H9 (cell line): ENCODE results near the gene RRAS. TPM values are rescaled to one million over a fixed set of nuclear protein-coding genes. Genes with fewer than 3 reads are reported as not detected.

Experiments used
- DNase-seq: peaks from one replicate; pipeline ENCODE4 v3.0.0-alpha.2; 2017
- H2AFZ ChIP-seq: one replicate; pipeline ENCODE4 v1.6.1; 2013; ENCODE audit warnings: mild to moderate bottlenecking, low read length, control low read depth, moderate library complexity
- H2AK5ac ChIP-seq: 2 replicates; pipeline ENCODE4 v1.6.1; 2013; ENCODE audit warnings: low read length, control low read depth, mixed read lengths; ENCODE audit not compliant: insufficient read length
- H2BK120ac ChIP-seq: one replicate; pipeline ENCODE4 v1.6.1; 2013; ENCODE audit warnings: low read depth, mild to moderate bottlenecking, low read length, control low read depth, inconsistent platforms; ENCODE audit not compliant: poor library complexity, severe bottlenecking
- H2BK12ac ChIP-seq: 2 replicates; pipeline ENCODE4 v1.6.1; 2013; ENCODE audit warnings: low read length, control low read depth, mixed read lengths, low read depth; ENCODE audit not compliant: insufficient read length
- H2BK15ac ChIP-seq: 2 replicates; pipeline ENCODE4 v1.6.1; 2013; ENCODE audit warnings: low read depth, low read length, control low read depth
- H2BK20ac ChIP-seq: one replicate; pipeline ENCODE4 v1.6.1; 2013; ENCODE audit warnings: low read depth, mild to moderate bottlenecking, low read length, control low read depth, inconsistent platforms; ENCODE audit not compliant: poor library complexity, severe bottlenecking
- H2BK5ac ChIP-seq: 2 replicates; pipeline ENCODE4 v1.6.1; 2013; ENCODE audit warnings: low read length, control low read depth, mixed read lengths; ENCODE audit not compliant: insufficient read length
- H3K14ac ChIP-seq: 2 replicates; pipeline ENCODE4 v1.6.1; 2013; ENCODE audit warnings: low read length, control low read depth; ENCODE audit not compliant: insufficient read depth
- H3K18ac ChIP-seq: 2 replicates; pipeline ENCODE4 v1.6.1; 2013; ENCODE audit warnings: low read depth, mild to moderate bottlenecking, mixed read lengths, low read length, control low read depth; ENCODE audit not compliant: insufficient read length
- H3K23ac ChIP-seq: 2 replicates; pipeline ENCODE4 v1.6.1; 2013; ENCODE audit warnings: low read length, control low read depth, mixed read lengths, low read depth; ENCODE audit not compliant: insufficient read length
- H3K23me2 ChIP-seq: 2 replicates; pipeline ENCODE4 v1.6.1; 2013; ENCODE audit warnings: low read depth, mild to moderate bottlenecking, mixed read lengths, low read length, control low read depth; ENCODE audit not compliant: insufficient read length, poor library complexity, severe bottlenecking
- H3K27ac ChIP-seq: 2 replicates; pipeline ENCODE4 v1.5.1; 2013; ENCODE audit warnings: low read length, control low read depth, mixed read lengths, low read depth; ENCODE audit not compliant: insufficient read length
- H3K27me3 ChIP-seq: 2 replicates; pipeline ENCODE4 v1.6.1; 2013; ENCODE audit warnings: low read length, control low read depth, inconsistent platforms; ENCODE audit not compliant: insufficient read depth
- H3K4ac ChIP-seq: 2 replicates; pipeline ENCODE4 v1.6.1; 2013; ENCODE audit warnings: low read depth, mild to moderate bottlenecking, control low read depth, inconsistent platforms, low read length, moderate library complexity
- H3K4me1 ChIP-seq: 2 replicates; pipeline ENCODE4 v1.6.1; 2013; ENCODE audit warnings: low read length, control low read depth, inconsistent platforms; ENCODE audit not compliant: insufficient read depth
- H3K4me2 ChIP-seq: 2 replicates; pipeline ENCODE4 v1.6.1; 2013; ENCODE audit warnings: low read length, control low read depth, mixed read lengths; ENCODE audit not compliant: insufficient read length, insufficient read depth
- H3K56ac ChIP-seq: 2 replicates; pipeline ENCODE4 v1.6.1; 2013; ENCODE audit warnings: low read depth, mild to moderate bottlenecking, mixed read lengths, low read length, control low read depth; ENCODE audit not compliant: insufficient read length
- H3K79me1 ChIP-seq: 2 replicates; pipeline ENCODE4 v1.6.1; 2013; ENCODE audit warnings: low read depth, mild to moderate bottlenecking, moderate library complexity, low read length, control low read depth, inconsistent platforms; ENCODE audit not compliant: insufficient read depth, poor library complexity, severe bottlenecking
- H3K79me2 ChIP-seq: 2 replicates; pipeline ENCODE4 v1.6.1; 2013; ENCODE audit warnings: low read length, control low read depth, inconsistent platforms; ENCODE audit not compliant: insufficient read depth
- H3K9ac ChIP-seq: 2 replicates; pipeline ENCODE4 v1.6.1; 2013; ENCODE audit warnings: low read length, control low read depth, mixed read lengths; ENCODE audit not compliant: insufficient read length; ENCODE audit errors: extremely low read depth
- H3K9me3 ChIP-seq: one replicate; pipeline ENCODE4 v1.6.1; 2013; ENCODE audit warnings: low read depth, low read length, inconsistent platforms; ENCODE audit not compliant: control insufficient read depth
- H3T11ph ChIP-seq: one replicate; pipeline ENCODE4 v1.6.1; 2013; ENCODE audit warnings: mild to moderate bottlenecking, low read length, control low read depth, inconsistent platforms
- H4K20me1 ChIP-seq: one replicate; pipeline ENCODE4 v1.6.1; 2013; ENCODE audit not compliant: control insufficient read depth, insufficient read length, insufficient read depth
- H4K5ac ChIP-seq: 2 replicates; pipeline ENCODE4 v1.6.1; 2013; ENCODE audit warnings: low read depth, mild to moderate bottlenecking, mixed read lengths, low read length, control low read depth; ENCODE audit not compliant: insufficient read length
- H4K8ac ChIP-seq: replicated peaks from 2 replicates; pipeline ENCODE4 v1.6.1; 2013; ENCODE audit warnings: low read length, control low read depth, mixed read lengths, low read depth; ENCODE audit not compliant: insufficient read length
- H4K91ac ChIP-seq: 2 replicates; pipeline ENCODE4 v1.6.1; 2013; ENCODE audit warnings: low read depth, mild to moderate bottlenecking, moderate library complexity, mixed read lengths, low read length, control low read depth; ENCODE audit not compliant: insufficient read length
- H3K27ac Mint-ChIP-seq, 3 experiments: 2 replicates in 2 of 3; 3 replicates in 1 of 3; pipeline ENCODE4 v1.8.0; 2020 to 2021; ENCODE audit warnings: mixed read lengths in 3 of 3, mild to moderate bottlenecking in 1 of 3, moderate library complexity in 1 of 3
- H3K27me3 Mint-ChIP-seq: 2 replicates; pipeline ENCODE4 v1.8.0; 2021; ENCODE audit warnings: low read depth, mild to moderate bottlenecking, moderate library complexity, mixed read lengths
- H3K36me3 Mint-ChIP-seq, 3 experiments: 2 replicates in 2 of 3; 3 replicates in 1 of 3; pipeline ENCODE4 v1.8.0; 2020 to 2021; ENCODE audit warnings: low read depth in 3 of 3, mixed read lengths in 3 of 3; ENCODE audit not compliant: insufficient read depth in 1 of 3
- H3K4me1 Mint-ChIP-seq, 2 experiments: 2 replicates each; pipeline ENCODE4 v1.8.0; 2020; ENCODE audit warnings: mixed read lengths in 2 of 2
- H3K4me3 Mint-ChIP-seq, 2 experiments: 2 replicates in 1 of 2; 3 replicates in 1 of 2; pipeline ENCODE4 v1.8.0; 2020 to 2021; ENCODE audit warnings: mild to moderate bottlenecking in 2 of 2, mixed read lengths in 2 of 2, moderate library complexity in 1 of 2
- H3K9me3 Mint-ChIP-seq, 2 experiments: 2 replicates in 1 of 2; 3 replicates in 1 of 2; pipeline ENCODE4 v1.8.0; 2020; ENCODE audit warnings: mild to moderate bottlenecking in 2 of 2, mixed read lengths in 2 of 2, moderate library complexity in 1 of 2
- WGBS: extraction: QIAGEN DNeasy Blood & Tissue Kit; methylation state at CpG from one replicate; pipeline ENCODE4 v1.1.7; 2013; ENCODE audit warnings: missing lambda C conversion rate, low lambda C conversion rate, mixed read lengths; ENCODE audit not compliant: insufficient read length; ENCODE audit errors: extremely low coverage; 5-methylcytosine and 5-hydroxymethylcytosine counted together
- total RNA-seq: library from RNA; stranded (reverse); gene quantifications from 2 replicates; pipeline ENCODE4 v1.2.1, GENCODE V29; 2021
- TF ChIP-seq, protein P1 (sequence below): fragments of 200-600 bp; sonication (generic); conservative IDR thresholded peaks from 3 replicates; pipeline ENCODE4 v1.8.0; 2021; ENCODE audit warnings: antibody characterized with exemption, mild to moderate bottlenecking

RRAS gene
- total RNA-seq, 1 experiment from 2014 or later = 9.9 TPM

DNA sequence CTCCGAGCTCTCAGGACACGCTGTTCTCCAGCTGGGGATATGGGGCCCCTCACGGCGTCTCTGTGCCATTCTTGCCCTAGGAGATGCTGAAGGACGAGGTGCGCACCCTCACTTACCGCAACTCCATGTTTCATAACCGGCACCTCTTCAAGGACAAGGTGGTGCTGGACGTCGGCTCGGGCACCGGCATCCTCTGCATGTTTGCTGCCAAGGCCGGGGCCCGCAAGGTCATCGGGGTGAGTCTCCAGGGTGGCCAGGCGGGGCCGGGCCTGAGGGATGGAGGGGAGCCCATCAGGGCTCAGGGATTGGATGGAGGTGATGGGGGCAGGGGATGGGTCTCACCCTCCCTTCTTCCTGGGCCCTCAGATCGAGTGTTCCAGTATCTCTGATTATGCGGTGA is 41.9 kb upstream of the RRAS start:
- peaks cover 2% of the 10 kb centered on the region for H3K79me1 ChIP-seq
- no peak overlapping the region for H3K14ac ChIP-seq
- no peaks in the 10 kb centered on the region for H3K23me2 ChIP-seq
- H2AK5ac ChIP-seq = no peak overlapping the region
- H4K8ac ChIP-seq = no peak overlapping the region
- DNase-seq = no peak
- no peak overlapping the region for H2BK120ac ChIP-seq
- no peaks in the 10 kb centered on the region for H3K9me3 ChIP-seq
- peaks cover 4% of the 10 kb centered on the region; the same call in 1 of the 2 replicates for H3K4me1 ChIP-seq
- H3K4ac ChIP-seq = no peak overlapping the region
- Mint-ChIP-seq H3K4me3 (no peak overlapping the region), H3K4me1 (peaks cover 25 to 48% of the 10 kb centered on the region in 2 experiments), H3K27ac (no peak overlapping the region), H3K9me3 (no peaks in the 10 kb centered on the region; a peak in 3 of 5 replicates), H3K27me3 (peaks cover 2% of the 10 kb centered on the region; the same call in 1 of the 2 replicates), H3K36me3 (peaks cover 46 to 58% (median 55%) of the 10 kb centered on the region in 3 experiments)
- H2BK5ac ChIP-seq = no peak overlapping the region
- H2BK15ac ChIP-seq = no peak overlapping the region
- no peak overlapping the region for H3K27ac ChIP-seq
- no peak overlapping the region for H3K23ac ChIP-seq
- TF ChIP-seq, protein P1, sequence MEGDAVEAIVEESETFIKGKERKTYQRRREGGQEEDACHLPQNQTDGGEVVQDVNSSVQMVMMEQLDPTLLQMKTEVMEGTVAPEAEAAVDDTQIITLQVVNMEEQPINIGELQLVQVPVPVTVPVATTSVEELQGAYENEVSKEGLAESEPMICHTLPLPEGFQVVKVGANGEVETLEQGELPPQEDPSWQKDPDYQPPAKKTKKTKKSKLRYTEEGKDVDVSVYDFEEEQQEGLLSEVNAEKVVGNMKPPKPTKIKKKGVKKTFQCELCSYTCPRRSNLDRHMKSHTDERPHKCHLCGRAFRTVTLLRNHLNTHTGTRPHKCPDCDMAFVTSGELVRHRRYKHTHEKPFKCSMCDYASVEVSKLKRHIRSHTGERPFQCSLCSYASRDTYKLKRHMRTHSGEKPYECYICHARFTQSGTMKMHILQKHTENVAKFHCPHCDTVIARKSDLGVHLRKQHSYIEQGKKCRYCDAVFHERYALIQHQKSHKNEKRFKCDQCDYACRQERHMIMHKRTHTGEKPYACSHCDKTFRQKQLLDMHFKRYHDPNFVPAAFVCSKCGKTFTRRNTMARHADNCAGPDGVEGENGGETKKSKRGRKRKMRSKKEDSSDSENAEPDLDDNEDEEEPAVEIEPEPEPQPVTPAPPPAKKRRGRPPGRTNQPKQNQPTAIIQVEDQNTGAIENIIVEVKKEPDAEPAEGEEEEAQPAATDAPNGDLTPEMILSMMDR = no peak
- H3K27me3 ChIP-seq = no peaks in the 10 kb centered on the region
- no peak overlapping the region for H4K5ac ChIP-seq
- H3K9ac ChIP-seq = no peak overlapping the region
- H2BK12ac ChIP-seq = no peak overlapping the region
- H3K79me2 ChIP-seq = peaks cover 22% of the 10 kb centered on the region; the same call in 1 of the 2 replicates
- no peak overlapping the region for H3K4me2 ChIP-seq
- H4K20me1 ChIP-seq = no peaks in the 10 kb centered on the region
- no peak overlapping the region for H4K91ac ChIP-seq
- WGBS = no CpG with 5 or more reads among the region's 19 CpGs
- no peak overlapping the region for H3K18ac ChIP-seq
- H2BK20ac ChIP-seq = no peak overlapping the region
- H2AFZ ChIP-seq = no peak overlapping the region
- no peak overlapping the region for H3K56ac ChIP-seq
- no peak overlapping the region for H3T11ph ChIP-seq
